HG03135 (cell line): ENCODE measurements around the gene PHF19.

ENCODE experiments used
- ATAC-seq: cut with Tn5 transposase; IDR thresholded peaks from one replicate; pipeline ENCODE4 v1.9.1; 2021; ENCODE audit warnings: mild to moderate bottlenecking, moderate library complexity; ENCODE audit not compliant: unreplicated experiment

Gene PHF19

DNA sequence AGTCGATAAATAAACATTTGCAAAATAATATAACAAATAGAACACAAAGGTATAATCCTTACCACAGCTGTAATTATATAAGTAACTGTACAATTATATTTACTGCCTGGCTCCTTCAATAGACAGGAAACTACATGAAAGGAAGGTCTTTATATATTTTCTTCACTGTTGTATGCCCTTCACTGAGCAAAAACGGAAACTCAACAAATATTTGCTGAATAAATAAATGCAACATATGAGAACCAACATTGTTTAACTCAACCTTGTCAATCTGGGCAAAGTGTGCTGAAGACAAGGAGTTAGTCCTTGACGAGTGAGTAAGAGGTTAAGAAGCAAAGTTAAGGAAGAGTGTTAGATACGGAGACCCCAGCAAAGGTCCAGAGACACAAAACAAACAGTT is 56.9 kb downstream of the PHF19 start:
- ATAC-seq: no peak

DNA sequence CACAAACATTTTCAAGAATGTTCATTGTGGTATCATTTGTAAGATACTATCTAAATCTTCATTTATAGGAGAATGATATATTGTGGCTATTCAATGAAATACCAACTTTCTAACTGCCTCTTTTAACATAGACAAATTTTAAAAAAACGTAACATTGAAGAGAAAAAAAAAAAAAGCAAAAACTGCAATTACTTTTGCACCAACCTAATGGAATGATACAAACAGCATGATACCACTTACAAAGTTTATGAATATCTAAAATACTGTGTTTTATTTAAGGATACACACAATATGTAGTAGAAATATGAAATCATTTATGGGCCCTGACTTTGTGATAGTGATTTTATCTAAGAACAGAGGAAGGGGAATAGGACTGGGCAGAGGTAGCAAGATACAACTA is 58.4 kb downstream of the PHF19 start:
- no peak for ATAC-seq

DNA sequence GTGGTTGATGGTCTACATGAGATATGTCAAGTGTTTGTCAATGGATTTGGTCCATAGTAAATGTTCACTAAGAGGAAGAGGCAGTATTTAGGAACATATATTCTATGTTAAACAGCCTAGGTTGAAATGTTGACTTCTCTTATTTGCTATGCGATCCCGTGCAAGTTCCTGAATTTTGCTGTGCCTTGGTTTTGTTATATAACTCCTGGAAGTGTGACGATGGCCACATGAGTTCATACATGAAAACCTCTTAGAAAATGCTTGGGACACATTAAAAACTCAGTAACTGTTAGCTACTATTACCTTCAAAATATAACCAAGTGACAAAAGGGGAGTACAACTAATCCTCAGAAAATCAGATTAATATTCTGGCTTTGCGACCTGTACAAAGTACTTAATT is 61.9 kb downstream of the PHF19 start:
- ATAC-seq: no peak

DNA sequence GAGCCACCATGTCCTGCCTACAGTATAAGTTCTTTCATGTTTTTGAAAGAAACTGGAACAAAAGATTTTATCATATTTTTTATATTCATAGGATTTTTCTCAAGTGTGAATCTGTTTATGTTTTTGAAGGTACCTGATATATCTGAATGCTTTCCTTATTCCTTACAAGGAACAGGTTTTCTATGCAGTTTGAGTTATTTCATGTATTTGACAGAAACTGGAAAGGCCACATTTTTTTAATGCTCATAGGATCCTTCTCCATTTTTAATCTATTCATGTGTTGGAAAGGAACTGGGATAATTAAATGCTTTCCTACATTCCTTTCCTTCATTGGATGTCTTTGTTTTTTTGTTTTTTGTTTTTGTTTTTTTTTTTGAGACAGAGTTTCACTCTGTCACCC is 68.1 kb downstream of the PHF19 start:
- no peak for ATAC-seq

DNA sequence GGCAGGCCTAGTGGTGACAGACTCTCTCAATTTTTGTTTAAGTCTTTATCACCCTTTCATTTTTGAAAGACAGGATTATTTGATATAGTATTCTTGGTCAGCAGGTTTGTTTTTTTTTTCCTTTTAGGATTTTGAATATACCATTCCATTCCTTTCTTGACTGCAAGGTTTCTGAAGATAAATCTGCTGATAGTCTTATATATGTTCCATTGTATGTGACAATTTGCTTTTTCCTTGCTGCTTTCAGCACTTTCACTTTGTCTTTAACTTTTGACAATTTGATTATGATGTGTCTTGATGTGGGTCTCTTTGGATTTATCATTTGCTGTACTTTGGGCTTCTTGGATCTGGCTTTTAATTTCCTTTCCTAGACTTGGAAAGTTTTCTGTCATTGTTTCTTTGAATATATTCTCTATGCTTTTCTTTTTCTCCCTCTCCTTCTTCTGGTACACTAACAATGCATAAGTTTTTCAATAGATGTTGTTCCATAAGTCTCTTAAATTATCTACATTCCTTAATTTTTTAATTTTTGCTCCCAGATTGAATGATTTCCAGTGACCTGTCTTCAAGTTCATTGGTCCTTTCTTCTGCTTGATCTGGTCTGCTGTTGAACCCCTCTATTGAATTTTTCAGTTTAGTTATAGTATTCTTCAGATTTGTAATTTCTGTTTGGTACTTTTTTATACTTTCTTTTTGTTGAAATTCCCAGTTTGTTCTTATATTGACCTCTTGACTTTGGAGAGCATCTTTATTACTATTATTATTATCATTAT is 69.2 kb downstream of the PHF19 start:
- no peak for ATAC-seq
